H1 (cell line): Measurements from ENCODE around the gene DRAM2.

Experiments
- ASH2L ChIP-seq: fragments of 200-600, 300-600 bp; sonication (generic); IDR thresholded peaks from one replicate; pipeline ENCODE4 v1.7.1; 2017; ENCODE audit warnings: low read length
- EZH2 ChIP-seq: fragments of 200-600 bp; sonication (generic); IDR thresholded peaks from 2 replicates; pipeline ENCODE4 v1.7.1; 2012; ENCODE audit warnings: low read depth, mild to moderate bottlenecking, moderate library complexity, low read length, inconsistent platforms; ENCODE audit not compliant: severe bottlenecking
- KDM1A ChIP-seq: fragments of 200-600, 300-600 bp; sonication (generic); IDR thresholded peaks from 2 replicates; pipeline ENCODE4 v1.7.1; 2016; ENCODE audit warnings: mild to moderate bottlenecking, low read length, borderline replicate concordance
- KDM4A ChIP-seq: IDR thresholded peaks from one replicate; pipeline ENCODE4 v1.7.1; 2012; ENCODE audit warnings: low read depth, mild to moderate bottlenecking, moderate library complexity, low read length, inconsistent platforms; ENCODE audit not compliant: severe bottlenecking
- KDM5A ChIP-seq: fragments of 200-600 bp; IDR thresholded peaks from 2 replicates; pipeline ENCODE4 v1.7.1; 2012; ENCODE audit warnings: mild to moderate bottlenecking, low read length, inconsistent platforms, mixed read lengths
- POLR2A ChIP-seq, 2 experiments: IDR thresholded peaks; 1 replicate in 1 of 2; 2 replicates in 1 of 2; pipeline ENCODE4 v1.6.1; 2011; ENCODE audit warnings: low read depth in 2 of 2, low read length in 2 of 2, mild to moderate bottlenecking in 2 of 2; ENCODE audit errors: control extremely low read depth in 1 of 2
- POLR2AphosphoS5 ChIP-seq: IDR thresholded peaks from 2 replicates; pipeline ENCODE4 v1.6.1; 2011; ENCODE audit warnings: low read depth, low read length
- RBBP5 ChIP-seq: IDR thresholded peaks from 2 replicates; pipeline ENCODE4 v1.7.1; 2012; ENCODE audit warnings: low read depth, mild to moderate bottlenecking, inconsistent platforms, low read length, moderate library complexity, borderline replicate concordance
- SP2 ChIP-seq: IDR thresholded peaks from 2 replicates; pipeline ENCODE4 v1.6.1; 2012; ENCODE audit warnings: mild to moderate bottlenecking, low read length, inconsistent platforms
- SUZ12 ChIP-seq: fragments of 200-600 bp; sonication (generic); IDR thresholded peaks from 2 replicates; pipeline ENCODE4 v1.6.1; 2012; ENCODE audit warnings: mild to moderate bottlenecking, inconsistent platforms, low read length, moderate library complexity, mixed read lengths
- YY1 ChIP-seq: IDR thresholded peaks from 2 replicates; pipeline ENCODE4 v1.6.1; 2011; ENCODE audit warnings: low read depth, mild to moderate bottlenecking, low read length
- TF ChIP-seq, protein P1 (sequence below), 3 experiments: IDR thresholded peaks; 1 replicate in 2 of 3; 2 replicates in 1 of 3; pipeline versions ENCODE4 v1.5.1 to v1.6.1; 2011; ENCODE audit warnings: low read length in 3 of 3, mild to moderate bottlenecking in 3 of 3, inconsistent platforms in 2 of 3, low read depth in 1 of 3, moderate library complexity in 1 of 3; ENCODE audit not compliant: insufficient read depth in 1 of 3; ENCODE audit errors: control extremely low read depth in 1 of 3

- TF ChIP-seq, protein P1, sequence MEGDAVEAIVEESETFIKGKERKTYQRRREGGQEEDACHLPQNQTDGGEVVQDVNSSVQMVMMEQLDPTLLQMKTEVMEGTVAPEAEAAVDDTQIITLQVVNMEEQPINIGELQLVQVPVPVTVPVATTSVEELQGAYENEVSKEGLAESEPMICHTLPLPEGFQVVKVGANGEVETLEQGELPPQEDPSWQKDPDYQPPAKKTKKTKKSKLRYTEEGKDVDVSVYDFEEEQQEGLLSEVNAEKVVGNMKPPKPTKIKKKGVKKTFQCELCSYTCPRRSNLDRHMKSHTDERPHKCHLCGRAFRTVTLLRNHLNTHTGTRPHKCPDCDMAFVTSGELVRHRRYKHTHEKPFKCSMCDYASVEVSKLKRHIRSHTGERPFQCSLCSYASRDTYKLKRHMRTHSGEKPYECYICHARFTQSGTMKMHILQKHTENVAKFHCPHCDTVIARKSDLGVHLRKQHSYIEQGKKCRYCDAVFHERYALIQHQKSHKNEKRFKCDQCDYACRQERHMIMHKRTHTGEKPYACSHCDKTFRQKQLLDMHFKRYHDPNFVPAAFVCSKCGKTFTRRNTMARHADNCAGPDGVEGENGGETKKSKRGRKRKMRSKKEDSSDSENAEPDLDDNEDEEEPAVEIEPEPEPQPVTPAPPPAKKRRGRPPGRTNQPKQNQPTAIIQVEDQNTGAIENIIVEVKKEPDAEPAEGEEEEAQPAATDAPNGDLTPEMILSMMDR (IDR thresholded peaks at IDR 0.05; ENCODE audit: control extremely low read depth in 1 of 3, insufficient read depth in 1 of 3, low read depth in 1 of 3, low read length in 3 of 3) = no peak
- TF ChIP-seq SP2 = no peak
- TF ChIP-seq POLR2A (IDR thresholded peaks at IDR 0.05; ENCODE audit: control extremely low read depth in 1 of 2, low read depth in 2 of 2, low read length in 2 of 2) = no peak
- TF ChIP-seq YY1 = no peak
- TF ChIP-seq EZH2 = no peak
- TF ChIP-seq KDM5A = no peak
- TF ChIP-seq SUZ12 = no peak
- no peak for TF ChIP-seq ASH2L
- no peak for TF ChIP-seq KDM1A
- TF ChIP-seq KDM4A = no peak
- TF ChIP-seq RBBP5 = no peak
- TF ChIP-seq POLR2AphosphoS5 = no peak
Observed at GRCh38 chr1:111127923-111128643, 11.8 kb downstream of the DRAM2 start.
